GM23338 (cell line): ENCODE results near the gene TBRG4. TPM values are rescaled to one million over a fixed set of nuclear protein-coding genes. Genes with fewer than 3 reads are reported as not detected.

Experiments used
- ETS1 ChIP-seq: IDR thresholded peaks from 2 replicates; pipeline ENCODE4 v1.6.1; 2016; ENCODE audit warnings: antibody characterized with exemption
- ZNF331 ChIP-seq: fragments of 250-450 bp; sonication (Bioruptor Pico); IDR thresholded peaks from 2 replicates; pipeline ENCODE4 v1.5.0; 2020; ENCODE audit warnings: low read depth, mild to moderate bottlenecking, moderate library complexity
- ZNF462 ChIP-seq: fragments of 250-450 bp; sonication (Bioruptor Pico); IDR thresholded peaks from 2 replicates; pipeline ENCODE4 v1.5.0; 2020; ENCODE audit warnings: mild to moderate bottlenecking, moderate library complexity
- polyA plus RNA-seq: library from polyadenylated mRNA; unstranded; fragments of >200 nt; fragmentation: Nextera tagmentation; extraction: Ambion mirVana; gene quantifications from 2 replicates; pipeline ENCODE4 v1.2.1, GENCODE V29; 2016
- small RNA-seq: library from RNA; depleted of rRNA; stranded (forward); fragments of <200 nt; gene quantifications from one replicate; pipeline ENCODE3, GENCODE V24; 2014; ENCODE audit warnings: low replicate concordance
- total RNA-seq: library from RNA; depleted of rRNA; stranded (reverse); fragments of >200 nt; shearing (Covaris generic); gene quantifications from 2 replicates; pipeline ENCODE4 v1.2.3, GENCODE V29; 2014; rRNA removed

Gene TBRG4
- total and polyA plus RNA-seq, 2 experiments from 2014 or later: 72.5 to 162 TPM

GRCh38 chr7:45050198-45050597 is 61.3 kb downstream of the TBRG4 start (continued):
- TF ChIP-seq ZNF462 (CRISPR knock-in tag) (no peak), ZNF331 (CRISPR knock-in tag) (no peak), ETS1 (no peak)

Small RNA genes within 50 kb of the gene (small RNA-seq; reads per million reads assigned to genes)
- gene SNORA5A (1.6 reads per million, percentile 76 among the genes with 10 or more reads in this experiment), gene SNORA5B (not detected), gene SNORA5C (15.5 reads per million, percentile 97 among the genes with 10 or more reads in this experiment)

Other genes with a start within 250 kb of the TBRG4 start
- gene PURB, start 226.2 kb downstream of the TBRG4 start, total RNA-seq: 25.9 and 27.1 TPM in 2 replicates
- 3.1 and 3.4 TPM in 2 replicates for gene PURB, start 226.2 kb downstream of the TBRG4 start, polyA plus RNA-seq
- gene MYO1G, start 132.7 kb downstream of the TBRG4 start, total RNA-seq: 0.08 and 0.10 TPM in 2 replicates
- 0.11 and 0.31 TPM in 2 replicates for gene MYO1G, start 132.7 kb downstream of the TBRG4 start, polyA plus RNA-seq
- gene CCM2, start 111.5 kb downstream of the TBRG4 start, total RNA-seq: 37.0 and 40.1 TPM in 2 replicates
- 24.0 and 24.9 TPM in 2 replicates for gene CCM2, start 111.5 kb downstream of the TBRG4 start, polyA plus RNA-seq
- gene NACAD, start 22.7 kb downstream of the TBRG4 start, total RNA-seq: 9.9 and 11.2 TPM in 2 replicates
- gene NACAD, start 22.7 kb downstream of the TBRG4 start, polyA plus RNA-seq: 4.9 and 6.1 TPM in 2 replicates
- gene RAMP3, start 46.1 kb upstream of the TBRG4 start, total RNA-seq: 0.35 and 4.6 TPM in 2 replicates
- 1.1 and 2.6 TPM in 2 replicates for gene RAMP3, start 46.1 kb upstream of the TBRG4 start, polyA plus RNA-seq